ENCODE measurements around the gene CRTAC1.

The CRTAC1 gene

DNA sequence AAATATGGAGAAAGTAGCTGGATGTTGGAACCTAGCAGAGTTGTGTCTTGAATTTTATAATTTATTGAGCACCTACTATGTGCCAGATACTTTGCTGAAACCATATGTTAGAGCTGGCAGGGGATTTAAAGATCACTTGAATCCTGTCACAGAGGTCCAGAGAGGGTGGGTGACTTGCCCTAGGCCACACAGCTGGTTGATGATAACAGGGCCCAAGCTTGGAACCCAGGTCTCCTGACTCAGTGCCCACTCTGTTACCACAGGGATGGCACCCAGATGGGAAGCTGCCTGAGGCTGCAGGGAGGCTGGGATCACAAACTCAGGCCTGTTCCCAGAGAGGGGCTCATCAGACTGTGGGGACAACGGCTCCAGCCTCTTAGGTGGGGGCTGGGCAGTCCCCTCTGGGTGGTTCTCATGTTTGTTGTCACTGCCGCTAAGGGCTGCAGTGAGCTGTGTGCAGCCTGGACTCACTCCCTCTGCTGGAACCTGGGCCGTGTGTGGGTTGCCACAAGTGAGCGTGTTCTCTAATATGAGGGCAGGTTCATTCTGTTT, 162.2 kb downstream of the CRTAC1 start:
- no peaks in the 10 kb centered on the region for H3K9me3 ChIP-seq (ENCODE audit: severe bottlenecking)
- H3K27me3 ChIP-seq (ENCODE audit: insufficient read depth, low read depth, severe bottlenecking) = no peaks in the 10 kb centered on the region
- no peak for DNase-seq
- H3K4me3 ChIP-seq (ENCODE audit: low read depth, low read length) = no peak overlapping the region
- TF ChIP-seq, protein P1, sequence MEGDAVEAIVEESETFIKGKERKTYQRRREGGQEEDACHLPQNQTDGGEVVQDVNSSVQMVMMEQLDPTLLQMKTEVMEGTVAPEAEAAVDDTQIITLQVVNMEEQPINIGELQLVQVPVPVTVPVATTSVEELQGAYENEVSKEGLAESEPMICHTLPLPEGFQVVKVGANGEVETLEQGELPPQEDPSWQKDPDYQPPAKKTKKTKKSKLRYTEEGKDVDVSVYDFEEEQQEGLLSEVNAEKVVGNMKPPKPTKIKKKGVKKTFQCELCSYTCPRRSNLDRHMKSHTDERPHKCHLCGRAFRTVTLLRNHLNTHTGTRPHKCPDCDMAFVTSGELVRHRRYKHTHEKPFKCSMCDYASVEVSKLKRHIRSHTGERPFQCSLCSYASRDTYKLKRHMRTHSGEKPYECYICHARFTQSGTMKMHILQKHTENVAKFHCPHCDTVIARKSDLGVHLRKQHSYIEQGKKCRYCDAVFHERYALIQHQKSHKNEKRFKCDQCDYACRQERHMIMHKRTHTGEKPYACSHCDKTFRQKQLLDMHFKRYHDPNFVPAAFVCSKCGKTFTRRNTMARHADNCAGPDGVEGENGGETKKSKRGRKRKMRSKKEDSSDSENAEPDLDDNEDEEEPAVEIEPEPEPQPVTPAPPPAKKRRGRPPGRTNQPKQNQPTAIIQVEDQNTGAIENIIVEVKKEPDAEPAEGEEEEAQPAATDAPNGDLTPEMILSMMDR (IDR thresholded peaks at IDR 0.05; ENCODE audit: low read depth, low read length) = no peak
- H3K27ac ChIP-seq = peak overlapping the region; percentile 52
- no peaks in the 10 kb centered on the region for H3K36me3 ChIP-seq

GRCh38 chr10:97867220-97867800, 163.1 kb downstream of the CRTAC1 start:
- no peak overlapping the region for H3K4me3 ChIP-seq (ENCODE audit: low read depth, low read length)
- no peaks in the 10 kb centered on the region for H3K36me3 ChIP-seq
- H3K9me3 ChIP-seq (ENCODE audit: severe bottlenecking) = no peaks in the 10 kb centered on the region
- H3K27me3 ChIP-seq (ENCODE audit: insufficient read depth, low read depth, severe bottlenecking) = no peaks in the 10 kb centered on the region
- TF ChIP-seq, protein P1 (IDR thresholded peaks at IDR 0.05; ENCODE audit: low read depth, low read length) = no peak
- no peak overlapping the region for H3K27ac ChIP-seq
- DNase-seq = no peak

DNA sequence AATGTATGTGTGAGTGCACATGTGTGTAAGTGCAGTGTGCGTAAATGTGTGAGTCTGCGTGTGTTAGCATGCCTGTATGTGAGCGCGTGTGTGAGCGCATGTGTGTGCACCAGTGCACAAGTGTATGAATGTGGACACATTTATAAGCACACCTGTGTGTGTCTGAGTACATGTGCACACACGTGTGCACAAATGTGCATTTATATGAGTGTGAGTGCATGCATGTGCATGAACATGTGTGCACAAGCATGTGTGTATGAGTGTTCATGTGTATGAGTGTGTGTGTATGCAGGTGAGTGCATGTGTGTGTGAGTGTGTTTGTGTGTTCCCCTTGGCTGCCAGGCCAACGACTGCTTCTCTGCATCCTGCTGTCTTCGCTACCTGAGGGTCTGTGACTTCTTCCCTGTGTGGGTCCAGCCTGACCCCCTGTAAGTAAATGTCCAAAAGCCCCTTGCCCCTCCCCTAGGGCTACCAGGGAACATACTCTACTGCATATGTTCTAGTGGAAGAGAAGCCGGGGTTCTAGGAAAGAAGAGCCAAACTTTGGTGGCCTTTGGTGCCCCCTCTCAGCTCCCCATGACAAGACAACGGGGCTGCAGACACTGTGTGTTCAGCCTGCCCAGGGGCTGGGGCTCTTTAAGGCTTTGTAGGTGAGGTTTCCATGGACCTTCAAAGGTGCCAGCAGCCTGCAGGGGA, 163.7 kb downstream of the CRTAC1 start:
- no peaks in the 10 kb centered on the region for H3K27me3 ChIP-seq (ENCODE audit: insufficient read depth, low read depth, severe bottlenecking)
- no peak overlapping the region for H3K27ac ChIP-seq
- DNase-seq = no peak
- H3K4me3 ChIP-seq (ENCODE audit: low read depth, low read length) = no peak overlapping the region
- no peaks in the 10 kb centered on the region for H3K9me3 ChIP-seq (ENCODE audit: severe bottlenecking)
- TF ChIP-seq, protein P1 (IDR thresholded peaks at IDR 0.05; ENCODE audit: low read depth, low read length) = no peak
- no peaks in the 10 kb centered on the region for H3K36me3 ChIP-seq

DNA sequence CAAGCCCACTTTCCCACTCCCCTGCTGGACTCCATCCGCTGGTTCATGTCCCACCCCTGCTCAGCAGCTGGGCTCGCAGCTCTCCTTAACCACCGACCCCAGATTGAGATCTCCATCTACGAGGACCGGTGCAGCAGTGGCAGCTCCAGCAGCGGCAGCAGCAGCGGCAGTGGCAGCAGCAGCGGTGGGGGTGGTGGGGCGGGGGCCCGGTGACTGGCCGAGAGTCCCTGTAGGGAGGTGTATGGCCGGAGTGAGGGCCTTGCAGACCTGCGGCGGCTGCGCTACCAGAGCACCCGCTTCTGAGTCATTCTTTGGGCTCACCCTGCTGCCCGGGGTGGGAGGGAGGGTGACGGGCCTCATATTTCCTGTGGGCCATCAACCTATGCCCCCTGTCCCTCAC, 164.9 kb downstream of the CRTAC1 start:
- Histone ChIP-seq H3K36me3 (no peaks in the 10 kb centered on the region), H3K27ac (no peak overlapping the region), H3K4me3 (ENCODE audit: low read depth, low read length) (no peak overlapping the region), H3K27me3 (ENCODE audit: insufficient read depth, low read depth, severe bottlenecking) (no peaks in the 10 kb centered on the region), H3K9me3 (ENCODE audit: severe bottlenecking) (no peaks in the 10 kb centered on the region)
- DNase-seq = no peak
- TF ChIP-seq, protein P1 (IDR thresholded peaks at IDR 0.05; ENCODE audit: low read depth, low read length) = no peak

DNA sequence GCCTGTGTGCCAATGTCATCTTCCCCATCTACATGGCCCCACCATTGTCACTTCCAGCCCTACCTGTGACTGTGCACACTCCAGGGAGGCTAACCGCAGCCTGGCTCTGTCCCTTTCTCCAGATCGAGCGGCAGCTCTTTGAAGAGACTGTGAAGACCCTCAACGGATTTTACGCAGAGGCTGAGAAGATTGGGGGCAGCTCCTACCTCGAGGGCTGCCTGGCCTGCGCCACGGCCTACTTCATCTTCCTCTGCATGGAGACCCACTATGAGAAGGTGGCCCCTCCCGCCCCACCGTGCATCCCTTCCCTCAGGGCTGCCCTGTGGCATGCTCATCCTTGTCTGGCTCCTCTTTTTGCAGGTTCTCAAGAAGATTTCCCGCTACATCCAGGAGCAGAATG, 166.6 kb downstream of the CRTAC1 start:
- TF ChIP-seq, protein P1 (IDR thresholded peaks at IDR 0.05; ENCODE audit: low read depth, low read length) = no peak
- H3K36me3 ChIP-seq = no peaks in the 10 kb centered on the region

More for the DNA sequence above, 166.6 kb downstream of the CRTAC1 start:
- no peak overlapping the region for H3K4me3 ChIP-seq (ENCODE audit: low read depth, low read length)
- no peaks in the 10 kb centered on the region for H3K9me3 ChIP-seq (ENCODE audit: severe bottlenecking)
- H3K27me3 ChIP-seq (ENCODE audit: insufficient read depth, low read depth, severe bottlenecking) = no peaks in the 10 kb centered on the region
- DNase-seq = no peak
- H3K27ac ChIP-seq = no peak overlapping the region

All from WERI-Rb-1 (cell line).